Testis (tissue), 2 donors: ENCODE results near the gene EXOC3L4.

Experiments used
- CTCF ChIP-seq, 3 experiments: fragments of 450-650 bp in 2 of 3; fragments of 200-600 bp in 1 of 3; sonication (generic) in 1 of 3; IDR thresholded peaks; one replicate each; pipeline ENCODE4 v1.5.1; 2016 to 2019; ENCODE audit warnings: antibody characterized with exemption in 3 of 3, mild to moderate bottlenecking in 2 of 3, moderate library complexity in 1 of 3
- POLR2A ChIP-seq: fragments of 450-650 bp; IDR thresholded peaks from one replicate; pipeline ENCODE4 v1.6.1; 2017; ENCODE audit warnings: antibody characterized with exemption, mild to moderate bottlenecking, moderate library complexity

- TF ChIP-seq CTCF (IDR thresholded peaks at IDR 0.05), result no peak
- no peak for TF ChIP-seq POLR2A
Observed at GRCh38 chr14:103102689-103103260, 8.2 kb downstream of the EXOC3L4 start.
